GM18907 (cell line): ENCODE results near the gene UTP15.

Source experiments
- ATAC-seq: cut with Tn5 transposase; IDR thresholded peaks from one replicate; pipeline ENCODE4 v1.9.1; 2021; ENCODE audit warnings: mild to moderate bottlenecking, moderate library complexity; ENCODE audit not compliant: unreplicated experiment

UTP15 gene

GRCh38 chr5:73565139-73565968 is at the start of gene UTP15, which contains the start of gene ANKRA2:
Gene UTP15, plus strand, starts transcription at chr5:73565743. Its CDS starts 1,602 bp downstream, at chr5:73567345.
Gene ANKRA2, minus strand, starts transcription at chr5:73565639. Its CDS starts 2,758 bp downstream, at chr5:73562881.
- peak; percentile 96 for ATAC-seq

GRCh38 chr5:73519531-73520283 is 45.8 kb upstream of the UTP15 start:
- peak; percentile 95 for ATAC-seq

- ATAC-seq = no peak
Measured at GRCh38 chr5:73522989-73523388, 42.6 kb upstream of the UTP15 start.

- no peak for ATAC-seq
Measured at GRCh38 chr5:73523861-73524260, 41.7 kb upstream of the UTP15 start.

GRCh38 chr5:73525606-73526203 is 39.8 kb upstream of the UTP15 start:
- ATAC-seq = no peak

- no peak for ATAC-seq
Measured at GRCh38 chr5:73528248-73528647, 37.3 kb upstream of the UTP15 start.

- no peak for ATAC-seq
Measured at GRCh38 chr5:73529081-73529480, 36.5 kb upstream of the UTP15 start.

DNA sequence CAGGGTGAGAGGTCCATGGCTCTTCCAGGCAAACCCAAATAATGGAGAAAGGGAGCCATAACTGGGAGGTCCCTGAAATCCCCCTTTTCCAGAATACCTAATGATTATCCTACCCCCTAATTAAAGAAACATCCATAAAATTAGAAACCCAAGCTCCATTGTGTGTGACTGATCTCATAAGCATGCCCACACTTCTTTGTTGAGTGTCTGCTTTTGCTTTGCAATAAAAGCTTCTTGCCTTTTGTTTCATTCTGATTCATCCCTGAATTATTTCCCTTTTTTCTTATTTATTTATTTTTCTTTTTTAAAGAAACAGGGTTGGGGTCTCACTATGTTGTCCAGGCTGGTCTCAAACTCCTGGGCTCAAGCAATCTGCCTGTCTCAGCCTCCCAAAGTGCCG is 34.2 kb upstream of the UTP15 start:
- no peak for ATAC-seq

- ATAC-seq = no peak
Measured at GRCh38 chr5:73532195-73532594, 33.3 kb upstream of the UTP15 start.

DNA sequence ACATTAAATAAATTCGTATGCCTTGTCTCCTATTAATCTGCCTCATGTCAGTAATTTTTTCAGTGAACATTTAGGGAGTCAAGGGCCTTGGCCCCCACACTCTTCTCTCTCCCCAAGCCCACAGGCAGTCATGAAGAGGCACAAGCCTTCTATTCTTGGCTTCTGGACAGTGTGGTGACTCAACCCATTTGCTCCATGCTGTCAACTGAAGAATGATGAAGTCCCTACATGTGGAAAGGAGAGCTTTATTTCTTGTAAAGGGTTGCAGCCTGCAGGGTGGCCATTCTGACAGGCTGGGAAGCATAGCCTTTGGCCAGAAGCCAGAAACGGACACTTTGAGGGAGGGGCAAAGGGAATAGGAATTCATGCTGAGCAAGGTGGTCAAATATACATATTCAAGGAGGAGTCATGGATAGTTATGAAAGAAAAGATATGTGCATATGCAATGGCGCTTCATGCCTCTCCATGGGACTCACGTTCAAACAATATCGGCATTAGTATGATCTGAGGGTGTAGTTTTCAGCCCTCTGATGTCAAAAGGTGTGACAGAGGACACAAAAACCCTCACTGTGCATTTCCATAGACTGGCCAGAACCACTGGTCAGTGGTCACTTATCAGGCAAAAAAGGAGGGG is 31.4 kb upstream of the UTP15 start:
- ATAC-seq = no peak

DNA sequence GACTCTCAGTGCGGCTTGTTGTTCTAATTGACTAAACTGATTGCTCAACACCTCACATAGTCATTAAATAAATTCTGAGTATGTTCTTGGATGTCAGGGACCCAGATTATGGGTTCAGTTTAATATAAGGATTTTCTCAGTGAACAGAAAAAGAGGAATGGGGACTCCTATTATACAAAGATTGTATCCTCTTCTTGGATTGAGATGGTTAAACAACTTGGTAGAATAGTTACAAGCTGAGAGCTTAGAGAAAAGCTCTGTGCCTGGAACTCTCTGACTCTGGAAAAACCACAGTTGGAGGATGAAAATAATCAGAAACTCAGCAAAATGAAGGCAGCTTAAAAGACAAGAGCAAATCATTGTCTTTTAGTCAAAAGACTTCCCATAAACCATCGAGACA is 30.6 kb upstream of the UTP15 start:
- ATAC-seq = no peak

GRCh38 chr5:73539730-73540129 is 25.8 kb upstream of the UTP15 start:
- ATAC-seq = no peak

GRCh38 chr5:73540192-73540591 is 25.4 kb upstream of the UTP15 start:
- no peak for ATAC-seq

DNA sequence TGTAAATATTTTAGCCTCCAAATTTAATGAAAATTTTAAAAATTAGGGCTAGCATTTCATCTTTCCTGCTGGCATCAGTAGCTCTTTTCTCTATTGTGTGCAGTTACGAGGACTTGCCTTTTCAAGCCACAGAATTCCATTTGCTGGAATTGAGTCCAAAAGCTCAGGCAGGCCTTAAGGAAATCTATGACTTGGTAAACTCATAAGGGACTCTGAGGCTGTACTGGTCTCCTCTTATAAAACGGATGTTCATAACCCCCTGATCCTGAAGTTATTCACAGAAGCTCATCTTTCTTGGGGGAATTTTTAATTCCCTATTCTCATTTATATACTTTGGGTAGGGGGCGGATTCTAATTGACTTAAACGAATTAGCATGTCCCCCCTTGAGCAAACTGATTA is 23.5 kb upstream of the UTP15 start:
- ATAC-seq = no peak

- ATAC-seq = no peak
Measured at GRCh38 chr5:73544429-73545402, 20.8 kb upstream of the UTP15 start.

DNA sequence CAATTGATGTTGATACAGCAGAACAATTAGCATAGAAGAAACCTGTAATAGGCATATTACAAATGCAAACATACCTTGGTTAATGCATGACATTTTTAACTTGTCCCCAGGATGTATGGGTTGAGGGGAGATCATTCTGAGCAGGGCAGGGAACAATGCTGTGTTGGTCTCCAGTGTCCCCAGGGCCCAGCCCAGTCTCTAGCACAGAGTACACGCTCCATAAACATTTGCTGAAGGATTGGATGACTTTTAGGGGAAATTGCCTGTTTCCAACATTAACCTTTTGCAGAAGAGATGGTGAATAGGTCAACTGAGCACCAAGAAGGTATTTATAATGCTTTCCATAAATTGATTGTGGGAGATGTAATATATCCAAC is 20.2 kb upstream of the UTP15 start:
- no peak for ATAC-seq

DNA sequence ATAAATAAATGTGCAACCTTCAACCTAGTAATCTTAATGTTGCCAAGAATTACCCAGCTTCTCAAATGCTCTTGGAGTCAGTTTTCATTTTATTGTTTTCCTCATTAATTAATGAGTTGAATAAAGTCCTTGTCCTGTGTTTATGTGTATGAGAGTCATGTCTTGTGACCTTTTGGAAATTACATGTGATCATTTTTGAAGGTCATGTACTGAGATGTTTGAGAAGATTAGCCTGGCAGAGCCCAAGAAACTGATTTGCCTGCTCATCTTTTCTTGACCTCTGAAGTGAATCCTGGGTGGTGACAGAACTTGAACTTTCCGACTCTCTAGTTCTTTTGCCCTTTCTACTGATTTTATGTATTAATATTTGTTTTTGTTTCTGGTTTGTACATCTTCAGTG is 15.5 kb upstream of the UTP15 start:
- no peak for ATAC-seq

GRCh38 chr5:73552642-73553041 is 12.9 kb upstream of the UTP15 start:
- no peak for ATAC-seq

- ATAC-seq = no peak
Measured at GRCh38 chr5:73558950-73559349, 6.6 kb upstream of the UTP15 start.

- ATAC-seq = no peak
Measured at GRCh38 chr5:73564018-73564417, 1.5 kb upstream of the UTP15 start.
